GM19023 (cell line): ENCODE results near the gene SIL1.
"Not testable (repeated sequence)": the region's sequence is repeated elsewhere in the genome, so short reads cannot be mapped to it uniquely, and the experiment has no call there.

Experiments used
- ATAC-seq: cut with Tn5 transposase; IDR thresholded peaks from one replicate; pipeline ENCODE4 v1.9.1; 2021; ENCODE audit warnings: mild to moderate bottlenecking, moderate library complexity; ENCODE audit not compliant: unreplicated experiment

Gene SIL1

GRCh38 chr5:139113892-139114291, 84.3 kb downstream of the SIL1 start:
- no peak for ATAC-seq

DNA sequence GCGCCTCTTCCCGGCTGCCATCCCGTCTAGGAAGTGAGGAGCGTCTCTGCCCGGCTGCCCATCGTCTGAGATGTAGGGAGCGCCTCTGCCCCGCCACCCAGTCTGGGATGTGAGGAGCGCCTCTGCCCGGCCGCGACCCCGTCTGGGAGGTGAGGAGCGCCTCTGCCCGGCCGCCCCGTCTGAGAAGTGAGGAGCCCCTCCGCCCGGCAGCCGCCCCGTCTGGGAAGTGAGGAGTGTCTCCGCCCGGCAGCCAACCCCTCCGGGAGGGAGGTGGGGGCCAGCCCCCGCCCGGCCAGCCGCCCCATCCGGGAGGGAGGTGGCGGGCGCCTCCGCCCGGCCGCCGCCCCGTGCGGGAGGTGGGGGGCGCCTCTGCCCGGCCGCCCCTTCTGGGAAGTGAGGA, 85.8 kb downstream of the SIL1 start:
- not testable (repeated sequence) for ATAC-seq

- no peak for ATAC-seq
Measured at GRCh38 chr5:139110526-139111168, 87.5 kb downstream of the SIL1 start.

DNA sequence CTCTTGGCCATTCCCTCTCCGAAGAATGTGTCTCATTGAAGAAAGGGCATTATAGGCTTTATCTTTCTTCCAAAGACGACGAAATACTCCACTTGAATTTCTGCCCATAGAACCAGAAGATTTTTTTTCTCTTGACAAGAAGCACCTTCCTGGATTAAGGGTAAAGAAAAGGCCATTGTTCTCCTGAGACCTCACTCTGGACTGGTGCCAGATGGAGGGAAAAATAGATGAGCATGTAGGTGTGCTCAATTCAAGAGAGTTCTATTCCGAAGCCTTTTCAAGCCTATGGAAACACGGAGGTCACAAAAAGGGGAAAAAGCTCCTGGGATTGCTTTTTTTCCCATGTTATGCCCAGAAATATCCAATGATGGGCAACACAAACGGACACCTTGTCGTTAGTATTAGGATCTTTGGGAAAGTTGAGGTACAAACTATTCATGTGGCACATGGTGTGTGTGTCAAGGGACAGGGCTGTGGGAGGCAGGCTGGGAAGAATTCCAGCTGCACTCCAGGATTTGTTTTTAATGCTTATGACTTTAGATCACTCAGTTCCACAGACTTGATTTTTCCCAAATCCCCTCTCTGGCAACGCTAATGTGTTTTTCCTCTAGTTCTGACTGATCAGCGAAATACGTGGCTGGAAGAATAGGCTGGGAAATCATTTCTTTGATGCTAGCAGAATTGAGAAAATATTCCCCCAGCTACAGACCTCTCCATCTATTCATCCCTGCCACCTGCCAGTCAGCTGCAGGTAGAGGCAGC, 89.9 kb downstream of the SIL1 start:
- ATAC-seq, result no peak

DNA sequence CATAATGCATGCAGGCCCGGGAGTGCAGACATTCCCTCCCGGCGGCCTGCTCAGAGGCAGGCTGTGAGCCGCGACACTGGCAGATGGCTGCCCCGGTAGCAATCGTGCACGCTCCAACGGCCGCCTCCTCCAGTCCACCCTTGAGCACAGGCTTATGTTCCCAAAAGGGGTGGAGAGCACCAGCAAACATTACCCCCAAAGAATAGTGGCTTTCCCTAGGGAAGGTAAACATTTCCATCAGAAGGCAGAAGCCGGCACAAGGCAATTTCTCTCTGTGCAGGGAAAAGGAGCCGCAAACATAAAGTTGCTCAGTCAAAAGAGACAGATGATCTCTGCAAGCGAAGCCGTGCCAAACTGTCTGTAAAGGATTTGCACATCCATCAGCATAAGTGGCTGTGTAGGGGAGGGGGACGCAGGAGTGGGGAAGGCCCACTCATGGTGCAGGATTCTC, 92.5 kb downstream of the SIL1 start:
- no peak for ATAC-seq

- no peak for ATAC-seq
Measured at GRCh38 chr5:139104577-139105276, 93.4 kb downstream of the SIL1 start.

DNA sequence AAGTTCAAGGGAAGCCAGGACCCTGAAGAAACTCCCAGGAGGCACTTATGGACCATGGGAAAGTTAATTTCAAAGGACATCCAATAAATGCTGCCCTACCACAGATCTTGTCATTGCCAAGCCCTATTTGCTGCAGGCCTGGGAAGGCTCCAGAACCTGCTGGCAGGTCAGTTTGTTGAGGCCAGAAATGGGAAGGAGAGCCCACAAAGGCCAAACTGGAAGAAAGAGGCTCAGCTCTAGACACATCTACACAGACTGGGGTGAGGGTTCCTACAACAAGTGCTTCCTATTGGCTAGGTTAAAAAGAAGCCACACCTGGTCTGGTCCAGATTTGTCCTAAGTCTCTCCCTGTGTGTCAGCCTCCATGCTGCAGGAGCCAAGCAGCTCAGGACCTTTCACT, 94.4 kb downstream of the SIL1 start:
- no peak for ATAC-seq

DNA sequence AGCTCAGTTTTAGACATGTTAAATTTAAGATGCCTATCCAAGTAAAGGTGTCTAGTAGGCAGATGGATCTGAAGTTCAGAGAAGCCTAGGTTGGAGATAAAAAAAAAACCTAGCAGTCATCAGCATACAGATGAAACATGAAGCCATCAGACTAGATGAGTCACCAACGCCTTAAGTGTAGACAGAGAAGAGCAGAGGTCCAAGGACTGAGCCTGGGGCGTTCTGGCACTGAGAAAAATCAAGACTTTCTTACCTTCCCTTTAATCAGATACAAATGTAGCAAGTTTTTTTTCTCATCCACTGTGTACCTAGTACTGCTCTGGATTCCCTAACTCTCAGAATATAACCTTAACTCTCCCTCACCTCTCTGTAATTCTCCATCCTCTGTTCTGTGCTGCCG, 97.3 kb downstream of the SIL1 start:
- no peak for ATAC-seq

DNA sequence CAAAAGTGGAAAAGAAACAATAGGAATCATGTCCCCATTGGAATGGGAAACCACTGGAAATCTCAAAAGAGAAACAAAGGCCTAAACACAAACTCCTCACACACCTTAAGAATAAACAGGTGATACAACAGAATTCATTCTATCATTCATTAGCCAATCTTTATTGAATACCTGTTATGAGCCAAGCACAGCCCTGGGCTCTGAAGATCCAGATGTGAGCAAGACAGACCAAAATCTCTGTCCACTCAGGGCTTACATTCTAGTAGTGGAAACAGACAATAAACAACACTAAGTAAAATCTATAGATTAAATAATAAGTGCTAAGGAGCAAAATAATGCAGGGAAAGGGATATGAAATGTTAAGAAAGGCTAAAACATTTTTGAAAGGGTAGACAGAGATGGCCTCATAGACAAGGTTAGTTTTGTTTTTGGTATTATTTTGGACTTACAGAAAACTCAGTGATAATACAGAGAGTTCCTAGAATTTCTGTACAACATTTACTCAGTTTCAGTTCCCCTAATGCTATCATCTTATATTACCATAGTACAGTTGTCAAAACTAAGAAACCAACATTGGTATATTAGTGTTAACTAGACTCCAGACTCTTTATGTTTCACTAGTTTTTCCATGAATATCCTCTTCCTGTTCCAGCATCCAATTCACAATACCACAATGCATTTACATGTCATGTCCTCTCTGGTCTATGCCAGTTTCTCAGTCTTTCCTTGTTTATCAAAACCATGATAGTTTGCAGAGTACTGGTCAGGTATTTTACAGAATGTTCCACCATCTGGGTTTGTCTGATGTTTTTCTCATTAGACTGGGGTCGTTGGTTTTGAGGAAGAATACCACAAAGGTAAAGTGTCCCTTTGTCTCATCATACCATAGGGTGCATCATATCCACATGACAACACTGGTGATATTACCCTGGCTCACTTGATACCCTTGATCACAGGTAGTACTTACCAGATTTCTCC, 103.7 kb downstream of the SIL1 start:
- ATAC-seq, result peak; percentile 75

DNA sequence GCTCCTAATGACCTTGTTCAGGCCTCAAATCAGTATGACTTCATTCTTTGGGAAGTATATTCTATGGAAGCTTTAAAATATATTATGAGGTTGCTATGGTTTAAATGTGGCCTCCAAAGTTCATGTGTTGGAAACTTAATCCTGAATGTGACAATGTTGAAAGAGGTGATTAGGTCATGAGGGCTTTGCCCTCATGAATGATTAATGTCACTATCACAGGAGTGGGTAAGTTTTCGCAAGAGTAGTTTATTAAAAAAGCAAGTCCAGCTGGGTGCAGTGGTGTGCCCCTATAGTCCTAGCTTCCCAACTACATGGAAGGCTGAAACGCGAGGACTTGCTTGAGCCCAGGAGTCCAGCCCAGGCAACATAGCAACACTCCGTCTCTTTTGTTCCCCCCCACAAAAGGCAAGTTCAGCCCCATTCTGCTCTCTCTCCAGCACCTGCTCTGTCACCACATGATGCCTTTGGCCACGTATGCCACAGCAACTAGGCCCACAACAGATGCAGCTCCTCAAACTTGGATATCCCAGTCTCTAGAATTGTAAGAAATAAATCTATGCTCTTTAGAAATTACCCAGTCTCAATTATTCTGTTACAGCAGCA, 105.3 kb downstream of the SIL1 start:
- ATAC-seq, result no peak

GRCh38 chr5:139091439-139092156, 106.6 kb downstream of the SIL1 start:
- ATAC-seq, result no peak

GRCh38 chr5:139090581-139090980, 107.6 kb downstream of the SIL1 start:
- ATAC-seq, result no peak

- ATAC-seq, result no peak
Measured at GRCh38 chr5:139088024-139088423, 110.1 kb downstream of the SIL1 start.

GRCh38 chr5:139082813-139083498, 115.2 kb downstream of the SIL1 start:
- ATAC-seq, result no peak

DNA sequence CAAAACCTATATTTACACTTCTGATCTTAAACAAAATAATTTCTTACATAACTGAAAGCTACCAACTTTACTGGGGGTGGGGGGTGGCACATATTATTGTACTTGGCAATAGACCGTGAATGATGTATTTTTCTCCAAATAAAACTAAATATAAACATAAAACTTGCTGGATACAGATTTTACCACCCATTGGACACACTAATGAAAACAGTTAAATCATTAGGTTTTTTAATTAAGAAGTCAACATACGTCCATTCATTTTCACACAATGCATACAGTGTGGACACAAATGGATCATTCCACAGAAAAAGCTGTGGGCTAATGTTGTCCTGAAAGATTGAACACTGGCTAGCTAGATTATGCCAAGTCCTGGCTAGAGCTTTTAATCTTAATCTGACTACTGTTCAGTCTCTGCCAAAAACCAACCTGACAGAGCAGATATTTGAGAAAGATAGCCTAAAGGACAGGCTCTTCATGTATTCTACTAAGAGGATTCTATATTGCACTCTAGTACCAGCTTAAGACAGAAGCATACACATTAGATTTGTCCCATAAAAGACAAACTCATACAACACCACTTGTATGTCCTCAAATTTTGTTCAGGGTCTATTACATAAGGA, 118.1 kb downstream of the SIL1 start:
- ATAC-seq, result no peak

GRCh38 chr5:139079225-139079990, 118.8 kb downstream of the SIL1 start:
- ATAC-seq, result no peak

DNA sequence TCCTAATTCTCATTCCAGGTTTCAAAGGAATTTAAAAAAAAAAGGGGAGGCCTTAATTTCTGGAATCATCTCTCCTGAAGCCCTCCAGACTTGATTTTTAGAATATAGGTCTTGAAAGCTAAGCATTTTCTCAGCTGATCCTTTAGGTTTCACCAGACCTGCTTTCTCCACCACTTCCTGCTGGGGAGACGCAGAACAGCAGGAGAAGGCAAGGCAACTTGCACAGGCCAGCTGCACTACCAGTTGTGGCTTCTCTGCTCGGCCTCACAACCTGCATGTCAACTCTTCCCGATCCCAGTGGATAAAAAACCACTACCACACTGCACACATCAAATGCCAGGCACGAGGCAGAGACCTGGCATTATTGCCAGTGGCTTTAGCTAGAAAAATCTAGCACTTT, 119.8 kb downstream of the SIL1 start:
- ATAC-seq, result no peak

GRCh38 chr5:139077899-139078298, 120.3 kb downstream of the SIL1 start:
- no peak for ATAC-seq
